HG02943 (cell line): Measurements from ENCODE around the gene TCERG1L.
"Not testable (repeated sequence)": the region's sequence is repeated elsewhere in the genome, so short reads cannot be mapped to it uniquely, and the experiment has no call there.

Experiments
- ATAC-seq: cut with Tn5 transposase; IDR thresholded peaks from one replicate; pipeline ENCODE4 v1.9.1; 2021; ENCODE audit warnings: mild to moderate bottlenecking, low read depth, moderate library complexity; ENCODE audit not compliant: unreplicated experiment

Gene TCERG1L

GRCh38 chr10:131198401-131198800, 113.1 kb downstream of the TCERG1L start:
- no peak for ATAC-seq

- ATAC-seq: no peak
Observed at GRCh38 chr10:131196176-131196885, 115.2 kb downstream of the TCERG1L start.

- ATAC-seq: no peak
Observed at GRCh38 chr10:131195558-131196159, 115.9 kb downstream of the TCERG1L start.

- ATAC-seq: no peak
Observed at GRCh38 chr10:131195116-131195515, 116.4 kb downstream of the TCERG1L start.

- no peak for ATAC-seq
Observed at GRCh38 chr10:131193923-131194322, 117.6 kb downstream of the TCERG1L start.

GRCh38 chr10:131188494-131188893, 123.0 kb downstream of the TCERG1L start:
- no peak for ATAC-seq

- ATAC-seq: no peak
Observed at GRCh38 chr10:131187926-131188325, 123.6 kb downstream of the TCERG1L start.

- no peak for ATAC-seq
Observed at GRCh38 chr10:131187274-131187673, 124.2 kb downstream of the TCERG1L start.

GRCh38 chr10:131186547-131187253, 124.8 kb downstream of the TCERG1L start:
- no peak for ATAC-seq

- no peak for ATAC-seq
Observed at GRCh38 chr10:131184503-131184902, 127.0 kb downstream of the TCERG1L start.

GRCh38 chr10:131183546-131184045, 127.9 kb downstream of the TCERG1L start:
- ATAC-seq: no peak

GRCh38 chr10:131181456-131181855, 130.1 kb downstream of the TCERG1L start:
- no peak for ATAC-seq

GRCh38 chr10:131180740-131181415, 130.6 kb downstream of the TCERG1L start:
- no peak for ATAC-seq

GRCh38 chr10:131180086-131180485, 131.4 kb downstream of the TCERG1L start:
- no peak for ATAC-seq

- ATAC-seq: no peak
Observed at GRCh38 chr10:131179361-131179760, 132.2 kb downstream of the TCERG1L start.

- no peak for ATAC-seq
Observed at GRCh38 chr10:131178521-131179331, 132.8 kb downstream of the TCERG1L start.

- ATAC-seq: no peak
Observed at GRCh38 chr10:131177431-131178327, 133.8 kb downstream of the TCERG1L start.

- ATAC-seq: no peak
Observed at GRCh38 chr10:131176907-131177306, 134.6 kb downstream of the TCERG1L start.

- not testable (repeated sequence) for ATAC-seq
Observed at GRCh38 chr10:131176324-131176723, 135.2 kb downstream of the TCERG1L start.
